Measurements from ENCODE around the gene PLD4.

- TF ChIP-seq GABPA (IDR thresholded peaks at IDR 0.05; ENCODE audit: low read depth) (no peak), CTCF (IDR thresholded peaks at IDR 0.05; ENCODE audit: insufficient read depth, low read length) (no peak), REST (IDR thresholded peaks at IDR 0.05; ENCODE audit: insufficient replicate concordance, low read depth) (no peak)
Observed at GRCh38 chr14:104908303-104908702, 16.4 kb upstream of the PLD4 start.
